RCC 7860 (cell line): Measurements from ENCODE around the gene CCDC183.
"Not testable (repeated sequence)": the region's sequence is repeated elsewhere in the genome, so short reads cannot be mapped to it uniquely, and the experiment has no call there.

Source experiments
- DNase-seq: peaks from one replicate; pipeline ENCODE4 v3.0.0-alpha.2; 2015; ENCODE audit warnings: low spot score
- FAIRE-seq: peaks from 2 replicates; lab custom pipeline; 2012; peaks lifted over from hg19 to GRCh38; lab: Jason Lieb, UNC

CCDC183 gene

GRCh38 chr9:136760424-136760823, 35.7 kb upstream of the CCDC183 start:
- FAIRE-seq: no peak
- DNase-seq: no peak

DNA sequence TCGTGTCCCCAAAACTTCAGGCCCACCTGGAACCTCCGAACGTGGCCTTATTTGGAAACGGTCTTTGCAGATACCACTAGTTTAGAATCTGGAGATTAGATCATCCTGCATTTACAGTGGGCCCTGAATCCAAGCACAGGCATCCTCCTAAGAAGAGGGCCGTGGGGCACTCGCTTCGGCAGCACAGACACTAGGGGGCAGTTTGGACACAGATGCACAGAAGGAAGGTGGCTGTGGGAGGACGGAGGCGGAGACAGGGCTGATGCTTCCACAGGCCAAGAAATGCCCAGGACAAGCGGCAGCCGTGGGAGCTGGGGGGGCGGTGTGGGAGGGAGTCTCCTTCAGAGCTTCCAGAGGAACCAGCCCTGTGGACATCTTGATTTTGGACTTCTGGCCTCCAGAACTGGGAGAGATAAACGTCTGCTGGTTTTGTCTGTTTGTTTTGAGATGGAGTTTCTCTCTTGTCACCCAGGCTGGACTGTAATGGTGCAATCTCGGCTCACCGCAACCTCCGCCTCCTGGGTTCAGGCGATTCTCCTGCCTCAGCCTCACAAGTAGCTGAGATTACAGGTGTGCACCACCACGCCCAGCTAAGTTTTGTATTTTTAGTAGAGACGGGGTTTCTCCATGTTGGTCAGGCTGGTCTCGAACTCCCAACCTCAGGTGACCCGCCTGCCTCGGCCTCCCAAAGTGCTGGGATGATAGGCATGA, 35.1 kb upstream of the CCDC183 start:
- peak; percentile 83 for FAIRE-seq
- DNase-seq: peak; percentile 76

DNA sequence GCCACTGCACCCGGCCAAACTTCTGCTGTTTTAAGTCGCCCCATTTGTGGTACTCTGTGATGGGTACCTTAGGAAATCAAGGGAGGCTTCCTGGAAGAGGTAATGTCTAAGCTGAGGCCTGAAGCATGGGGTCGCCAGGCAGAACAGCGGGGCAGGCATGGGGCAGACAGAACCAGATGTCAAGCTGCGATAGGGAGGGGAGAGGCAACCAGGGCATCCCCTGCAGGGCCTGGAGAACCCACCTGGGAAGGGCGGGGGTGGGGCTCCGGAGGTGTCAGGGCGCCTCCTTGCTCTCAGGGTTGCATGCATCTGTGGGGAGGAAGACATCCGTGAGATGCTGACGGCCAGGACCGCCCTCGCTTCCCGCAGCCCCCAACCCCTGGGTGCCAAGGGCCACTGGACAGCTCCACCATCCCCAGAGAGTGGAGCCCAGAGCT, 34.6 kb upstream of the CCDC183 start:
- no peak for FAIRE-seq

GRCh38 chr9:136762221-136762691, 33.9 kb upstream of the CCDC183 start:
- DNase-seq (no peak), FAIRE-seq (no peak)

More for the DNA sequence above, 34.6 kb upstream of the CCDC183 start:
- no peak for DNase-seq

DNA sequence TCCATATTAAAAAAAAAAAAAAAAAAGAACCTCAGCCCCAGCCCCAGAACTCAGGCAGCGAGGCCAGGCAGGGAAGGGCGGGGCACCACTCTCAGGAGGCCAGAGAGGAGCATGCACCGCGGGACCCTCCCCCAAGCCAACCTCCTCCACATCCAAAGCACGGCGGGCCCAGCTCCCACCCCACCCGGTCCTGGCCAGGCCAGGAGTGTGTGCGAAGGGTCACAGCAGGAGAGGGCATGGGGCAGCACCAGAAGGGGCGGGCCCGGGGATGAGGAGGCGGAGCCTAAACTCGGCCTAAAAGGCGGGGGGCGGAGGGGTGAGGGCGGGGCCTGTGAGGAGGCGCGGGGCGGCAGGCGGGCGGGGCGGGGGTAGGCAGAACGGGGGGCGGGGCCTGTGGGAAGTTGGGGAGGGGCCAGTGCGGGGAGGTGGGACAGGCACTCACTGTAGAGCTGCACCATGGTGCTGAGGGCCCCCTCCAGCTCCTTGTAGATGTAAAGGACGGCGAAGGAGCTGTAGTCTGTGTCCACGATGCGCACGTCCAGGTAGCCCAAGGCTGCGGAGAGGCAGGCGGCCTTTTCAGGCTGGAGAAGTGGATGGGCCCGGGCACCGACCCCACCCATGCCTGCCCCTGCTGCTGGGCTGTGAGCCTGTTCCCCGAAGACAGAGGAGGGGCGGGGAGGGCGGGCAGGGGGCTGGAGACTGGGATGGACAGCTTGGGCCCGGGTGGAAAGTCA, 33.1 kb upstream of the CCDC183 start:
- DNase-seq (no peak), FAIRE-seq (no peak)

DNA sequence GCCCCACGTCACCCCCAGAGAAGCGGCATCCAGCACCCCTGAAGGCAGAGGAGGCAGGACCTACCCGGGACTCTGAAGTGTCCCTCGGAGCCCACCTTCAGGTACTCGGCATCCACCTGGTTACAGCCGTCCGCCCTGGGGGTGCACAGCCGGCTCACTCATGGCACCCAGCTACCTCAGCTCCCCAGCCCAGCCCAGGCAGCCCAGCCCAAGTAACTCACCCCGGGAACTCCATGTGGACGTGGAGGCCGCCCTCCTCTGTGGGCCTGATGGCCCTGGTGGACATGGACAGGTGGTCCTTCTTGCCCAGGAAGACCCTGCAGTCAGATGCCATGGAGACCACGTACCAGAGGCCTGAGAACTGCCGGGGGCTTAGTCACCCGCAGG, 32.5 kb upstream of the CCDC183 start:
- FAIRE-seq (no peak), DNase-seq (no peak)

GRCh38 chr9:136764301-136764891, 31.7 kb upstream of the CCDC183 start, which contains the start of gene LCN15:
TSS of gene LCN15 (minus strand) at chr9:136764518. CDS start at chr9:136764488, 30 bp downstream.
- no peak for FAIRE-seq
- DNase-seq: no peak

DNA sequence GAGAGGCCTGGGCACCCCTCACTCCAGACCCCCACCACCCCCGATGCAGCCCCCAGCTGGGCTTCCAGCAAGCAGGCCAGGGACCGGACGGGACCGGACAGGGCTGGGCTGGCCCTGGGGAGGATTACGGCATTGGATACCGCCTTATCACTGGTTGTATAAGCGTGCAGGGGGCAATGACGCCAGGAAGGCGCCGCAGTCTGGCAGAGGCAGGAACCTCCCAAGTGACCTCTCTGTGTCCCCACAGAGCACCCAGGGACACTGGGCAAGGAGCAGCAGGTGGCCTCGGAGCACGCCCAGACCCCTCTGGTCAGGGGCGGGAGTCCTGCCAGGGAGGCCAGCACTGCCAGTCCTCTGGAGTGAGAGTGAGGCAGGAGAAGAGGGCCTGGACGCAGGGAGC, 31.1 kb upstream of the CCDC183 start:
- DNase-seq (no peak), FAIRE-seq (no peak)

DNA sequence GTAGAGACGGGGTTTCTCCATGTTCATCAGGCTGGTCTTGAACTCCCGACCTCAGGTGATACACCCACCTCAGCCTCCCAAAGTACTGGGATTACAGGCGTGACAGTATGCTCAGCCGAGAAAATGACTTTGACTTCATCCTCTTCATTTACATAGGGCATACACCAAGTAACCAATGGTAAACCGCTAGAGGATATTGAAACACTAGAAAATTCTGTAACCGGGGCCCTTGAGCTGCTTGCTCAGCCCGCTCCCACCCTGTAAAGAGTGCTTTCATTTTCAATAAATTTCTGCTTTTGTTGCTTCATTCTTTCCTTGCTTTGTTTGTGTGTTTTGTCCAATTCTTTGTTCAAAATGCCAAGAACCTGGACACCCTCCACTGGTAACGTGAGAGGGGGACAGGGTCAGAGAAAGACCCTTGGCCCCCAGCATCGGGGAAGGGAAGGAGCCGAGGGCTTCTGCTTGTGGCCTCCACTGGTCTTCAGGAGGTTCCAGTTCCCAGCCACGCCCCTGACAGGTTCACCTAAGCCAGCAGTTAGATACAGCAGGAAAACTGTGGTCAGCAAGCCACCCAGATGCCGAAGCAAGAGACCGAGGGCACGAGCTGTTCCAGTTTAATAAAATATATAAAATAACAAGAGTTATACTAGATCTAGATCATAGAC, 30.3 kb upstream of the CCDC183 start:
- DNase-seq, FAIRE-seq: not testable (repeated sequence)

DNA sequence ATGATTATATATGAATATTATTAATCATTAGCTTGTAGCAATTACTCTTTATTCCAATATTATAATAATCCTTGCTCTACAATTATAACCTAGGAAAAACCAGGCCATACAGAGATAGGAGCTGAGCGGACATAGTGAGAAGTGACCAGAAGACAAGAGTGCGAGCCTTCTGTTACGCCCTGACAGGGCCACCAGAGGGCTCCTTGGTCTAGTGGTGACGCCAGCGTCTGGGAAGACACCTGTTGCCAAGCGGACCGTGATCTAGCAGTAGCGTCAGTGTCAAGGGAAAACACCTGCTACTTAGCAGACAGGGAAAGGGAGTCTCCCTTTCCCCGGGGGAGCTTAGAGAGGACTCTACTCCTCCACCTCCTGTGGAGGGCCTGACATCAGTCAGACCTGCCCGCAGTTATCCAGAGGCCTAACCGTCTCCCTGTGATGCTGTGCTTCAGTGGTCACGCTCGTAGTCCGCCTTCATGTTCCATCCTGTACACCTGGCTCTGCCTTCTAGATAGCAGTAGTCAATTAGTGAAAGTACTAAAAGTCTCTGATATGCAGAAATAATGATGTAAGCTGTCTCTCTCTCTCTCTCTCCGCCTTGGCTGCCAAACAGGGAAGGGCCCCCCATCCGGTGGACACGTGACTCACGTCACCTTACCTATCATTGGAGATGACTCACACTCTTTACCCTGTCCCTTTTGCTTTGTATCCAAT, 29.6 kb upstream of the CCDC183 start:
- DNase-seq (peak; percentile 82), FAIRE-seq (peak; percentile 86)

DNA sequence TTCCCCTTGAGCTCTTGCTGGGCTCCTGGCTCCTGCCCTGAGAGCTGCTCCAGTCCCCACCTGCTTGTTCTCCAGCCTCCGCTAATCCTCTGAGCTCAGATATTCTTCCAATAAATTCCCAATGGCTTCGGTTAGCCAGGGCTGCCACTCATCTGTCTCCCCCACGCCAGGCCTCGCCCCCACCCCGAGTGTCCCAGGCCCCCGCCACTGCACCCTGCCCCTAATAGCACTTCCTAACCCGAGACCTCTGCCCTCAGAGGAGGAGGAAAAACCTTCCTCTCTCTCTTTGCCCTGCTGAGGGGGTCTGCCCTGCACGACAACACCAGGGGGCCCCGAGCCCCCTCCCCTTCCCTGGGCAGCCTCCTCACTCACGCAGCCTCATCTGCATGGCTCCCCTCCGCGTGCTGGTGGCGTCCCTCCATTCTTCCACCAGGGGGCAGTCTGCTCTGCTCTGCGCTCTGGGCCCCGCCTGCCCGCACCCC, 26.4 kb upstream of the CCDC183 start:
- FAIRE-seq (no peak), DNase-seq (no peak)

DNA sequence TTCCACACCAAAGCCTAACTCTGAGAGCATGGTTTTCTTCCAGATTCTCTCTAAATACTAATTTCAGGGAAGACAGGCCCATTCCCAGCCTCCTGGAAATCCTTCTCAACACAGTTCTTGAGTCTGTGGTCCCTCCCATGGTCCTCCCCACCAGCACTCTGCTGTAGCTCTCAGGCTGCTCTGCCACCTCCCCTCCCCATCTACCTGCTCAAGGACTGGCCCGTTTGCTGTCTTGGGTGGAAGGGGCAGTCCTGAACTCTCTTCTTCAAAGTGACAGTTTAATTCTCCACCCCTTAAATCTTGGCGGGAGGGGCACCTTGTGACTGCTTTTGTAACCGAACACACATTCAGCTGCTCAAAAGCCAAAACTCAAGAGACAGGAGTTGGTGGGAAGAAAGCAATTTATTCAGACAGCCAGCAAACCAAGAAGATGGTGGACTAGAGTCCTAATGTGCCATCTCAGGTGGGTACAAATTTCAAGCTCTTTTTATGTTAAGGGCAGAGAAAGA, 24.2 kb upstream of the CCDC183 start:
- DNase-seq (no peak), FAIRE-seq (no peak)

DNA sequence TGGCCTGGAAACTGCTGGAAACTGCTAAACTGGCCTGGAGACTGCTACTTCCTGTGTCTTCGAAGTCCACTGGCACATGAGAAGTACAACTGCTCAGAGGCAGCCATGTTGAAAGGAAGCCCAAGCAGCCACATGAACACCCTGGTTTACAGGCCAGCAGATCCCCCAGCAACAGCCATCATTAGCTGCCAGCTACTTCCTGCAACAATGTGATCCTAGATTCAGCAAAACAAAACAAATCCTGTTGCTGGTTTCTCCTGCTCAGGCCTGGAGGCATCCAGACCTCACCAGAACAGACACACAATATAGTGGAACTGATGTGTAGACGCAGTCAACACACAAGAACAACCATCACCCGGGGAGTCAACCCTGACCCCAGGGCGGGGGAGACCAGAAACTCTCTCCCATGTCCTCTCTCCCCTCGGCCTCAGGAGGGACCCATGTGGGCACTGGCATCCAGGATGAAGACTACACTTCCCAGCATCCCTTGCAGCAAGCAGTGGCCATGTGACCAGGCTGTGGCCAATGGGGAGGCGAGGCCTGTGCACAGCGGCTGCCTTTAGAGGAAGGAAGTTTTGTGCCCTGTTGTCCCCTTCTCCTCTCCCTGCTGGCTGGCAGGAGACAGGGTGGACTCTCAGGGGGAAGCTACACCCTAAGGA, 22.6 kb upstream of the CCDC183 start:
- FAIRE-seq (no peak), DNase-seq (no peak)

- FAIRE-seq (no peak), DNase-seq (no peak)
These were observed 21.6 kb upstream of the CCDC183 start for GRCh38 chr9:136774416-136775045.

DNA sequence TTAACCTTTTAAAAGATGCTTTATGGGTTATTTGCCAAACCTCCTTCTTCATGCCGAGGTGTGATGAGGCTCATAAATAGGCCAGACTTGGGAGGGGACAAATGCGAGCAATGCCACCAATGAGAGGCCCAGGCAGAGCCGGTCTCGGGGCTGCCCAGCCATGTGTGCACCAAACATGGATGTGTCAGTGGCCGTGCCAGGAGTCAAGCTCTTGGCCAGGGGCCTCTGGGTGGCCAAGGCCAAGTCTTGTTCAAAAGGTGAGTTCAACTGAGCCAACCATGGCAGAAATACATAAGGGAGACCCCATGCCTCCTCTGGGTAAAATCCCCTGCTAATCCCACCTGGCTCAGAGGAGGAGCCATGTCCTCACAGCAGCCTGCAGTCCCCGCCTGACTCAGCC, 20.9 kb upstream of the CCDC183 start:
- DNase-seq (no peak), FAIRE-seq (no peak)

- no peak for FAIRE-seq
These were observed 19.2 kb upstream of the CCDC183 start for GRCh38 chr9:136776947-136777346.

GRCh38 chr9:136777359-136777758, 18.8 kb upstream of the CCDC183 start:
- FAIRE-seq (no peak), DNase-seq (no peak)

More at GRCh38 chr9:136776947-136777346, 19.2 kb upstream of the CCDC183 start:
- DNase-seq: no peak

GRCh38 chr9:136779808-136780207, 16.3 kb upstream of the CCDC183 start:
- FAIRE-seq (no peak), DNase-seq (no peak)

DNA sequence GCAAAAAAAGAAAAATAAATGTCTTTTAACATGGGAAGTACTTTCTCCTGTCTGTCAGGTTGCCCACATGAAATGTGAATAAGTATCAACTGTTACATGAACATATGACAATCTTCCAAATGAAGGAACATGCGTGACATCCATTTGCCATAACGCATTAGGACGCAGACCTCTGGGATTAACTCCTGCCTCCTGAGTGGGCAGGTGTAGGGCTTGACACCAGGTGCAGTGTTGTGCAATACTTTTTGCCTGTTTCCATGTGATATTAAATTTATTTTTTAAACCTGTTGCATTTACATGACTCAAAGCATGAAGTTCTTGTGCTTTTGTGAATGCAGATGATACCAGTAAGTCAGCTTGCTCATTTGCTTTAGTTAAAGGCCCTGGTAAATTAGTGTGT, 13.7 kb upstream of the CCDC183 start:
- no peak for DNase-seq

More for the DNA sequence above, 13.7 kb upstream of the CCDC183 start:
- FAIRE-seq: no peak
